Tibial nerve (tissue), 3 donors: Measurements from ENCODE around the gene TMEM272.

Experiments used
- CTCF ChIP-seq, 5 experiments: fragments of 200-600 bp in 3 of 5; fragments of 450-650 bp in 2 of 5; sonication (generic) in 3 of 5; IDR thresholded peaks; one replicate each; pipeline ENCODE4 v1.5.1; 2016 to 2019; ENCODE audit warnings: antibody characterized with exemption in 5 of 5, mild to moderate bottlenecking in 3 of 5, moderate library complexity in 2 of 5
- POLR2A ChIP-seq, 2 donors: fragments of 450-650 bp; IDR thresholded peaks; one replicate each; pipeline ENCODE4 v1.6.1; 2017; ENCODE audit warnings: antibody characterized with exemption in 2 of 2, mild to moderate bottlenecking in 2 of 2, moderate library complexity in 2 of 2

GRCh38 chr13:51804295-51805172 is 40.4 kb downstream of the TMEM272 start:
- TF ChIP-seq CTCF (IDR thresholded peaks at IDR 0.05) (no peak), POLR2A (IDR thresholded peaks at IDR 0.05) (no peak)
